Subcutaneous abdominal adipose tissue (tissue), 5 donors: ENCODE results near the gene NREP.

Source experiments
- H3K27ac ChIP-seq: one replicate; pipeline ENCODE4 v1.7.0; 2013; ENCODE audit warnings: low read depth, mild to moderate bottlenecking, inconsistent platforms, low read length, moderate library complexity
- H3K27me3 ChIP-seq, 5 donors: one replicate each; pipeline ENCODE4 v1.7.0; 2013; ENCODE audit warnings: low read length in 5 of 5, inconsistent platforms in 1 of 5; ENCODE audit not compliant: control insufficient read depth in 5 of 5, insufficient read depth in 4 of 5
- H3K36me3 ChIP-seq, 5 donors: one replicate each; pipeline ENCODE4 v1.7.0; 2013; ENCODE audit warnings: low read length in 5 of 5; ENCODE audit not compliant: control insufficient read depth in 5 of 5, insufficient read depth in 5 of 5
- H3K4me1 ChIP-seq, 5 donors: one replicate each; pipeline ENCODE4 v1.7.0; 2013; ENCODE audit warnings: low read length in 5 of 5, mild to moderate bottlenecking in 3 of 5, moderate library complexity in 1 of 5; ENCODE audit not compliant: control insufficient read depth in 5 of 5, insufficient read depth in 5 of 5
- H3K4me3 ChIP-seq, 5 donors: one replicate each; pipeline ENCODE4 v1.7.0; 2013; ENCODE audit warnings: low read length in 5 of 5, low read depth in 1 of 5
- H3K9ac ChIP-seq, 5 donors: one replicate each; pipeline ENCODE4 v1.7.0; 2013; ENCODE audit warnings: low read length in 5 of 5, mild to moderate bottlenecking in 4 of 5, moderate library complexity in 3 of 5
- H3K9me3 ChIP-seq, 5 donors: one replicate each; pipeline ENCODE4 v1.7.0; 2013; ENCODE audit warnings: low read length in 5 of 5; ENCODE audit not compliant: control insufficient read depth in 5 of 5
- donor health status: healthy.
- donor health status: healthy.
- donor health status: healthy.
- donor health status: healthy.
- donor health status: healthy.

Gene NREP

DNA sequence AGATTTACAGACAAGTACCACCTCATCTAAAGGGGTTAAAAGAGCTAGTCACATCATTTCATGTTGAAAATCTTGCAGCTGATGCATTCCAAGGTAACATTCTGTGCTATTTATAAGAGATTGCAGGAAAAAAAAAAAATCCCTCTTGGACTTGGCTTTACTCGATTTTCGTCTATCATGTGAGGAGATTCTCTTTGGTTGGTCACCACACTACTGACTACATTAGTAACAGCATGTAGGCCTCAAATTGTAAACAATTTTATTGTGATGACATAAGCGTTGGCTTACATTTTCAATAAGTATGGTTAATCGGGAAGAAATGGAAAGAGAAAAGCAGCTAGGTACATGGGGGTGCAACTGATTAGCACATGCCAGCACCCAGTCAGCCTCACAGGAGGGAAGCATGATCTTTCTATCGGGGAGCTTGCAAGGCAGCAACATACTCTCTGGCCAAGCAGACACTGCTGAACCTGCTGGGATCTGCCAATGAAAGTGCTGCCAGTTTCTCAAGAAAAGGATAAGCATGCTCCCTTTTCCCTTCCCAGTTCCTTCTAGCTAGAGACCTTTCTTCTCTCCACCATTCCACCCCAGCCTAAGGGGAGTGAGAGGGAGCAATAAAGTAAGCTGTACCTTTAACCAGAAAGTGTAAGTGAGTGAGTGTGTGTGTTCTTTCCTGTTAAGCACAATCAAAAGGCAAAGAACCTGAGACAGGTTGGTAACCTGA, 7.5 kb downstream of the NREP start:
- no peak overlapping the region for H3K27ac ChIP-seq
- no peaks in the 10 kb centered on the region for H3K9me3 ChIP-seq
- no peaks in the 10 kb centered on the region for H3K27me3 ChIP-seq
- H3K36me3 ChIP-seq = peaks cover 0 to 4% (median 0%) of the 10 kb centered on the region in 5 donors
- H3K4me1 ChIP-seq = no peaks in the 10 kb centered on the region
- H3K4me3 ChIP-seq = no peak overlapping the region
- H3K9ac ChIP-seq = no peak overlapping the region

DNA sequence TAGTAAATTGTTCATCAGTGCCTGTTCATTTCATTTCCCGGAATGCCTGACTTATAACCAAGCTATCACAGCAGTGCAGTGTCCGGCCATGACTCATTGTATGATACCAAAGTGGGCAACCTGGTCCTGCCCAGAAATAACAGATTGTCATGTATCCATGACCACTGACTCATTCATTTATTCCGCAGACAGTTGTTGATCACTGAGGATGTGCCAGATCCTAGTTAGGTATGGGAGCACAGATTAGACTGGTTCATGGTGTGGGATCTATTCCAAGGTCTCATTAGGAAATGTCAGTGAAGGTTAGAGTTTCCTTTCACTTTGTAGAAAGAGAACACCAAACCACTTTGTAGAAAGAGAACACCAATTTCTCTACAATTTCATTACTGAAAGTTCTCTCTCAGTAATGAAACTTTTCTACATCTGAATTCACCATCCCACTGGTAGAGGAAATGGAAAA, 8.7 kb downstream of the NREP start:
- H3K4me3 ChIP-seq = no peak overlapping the region
- no peak overlapping the region for H3K9ac ChIP-seq
- peaks cover 0 to 4% (median 0%) of the 10 kb centered on the region in 5 donors for H3K4me1 ChIP-seq
- no peaks in the 10 kb centered on the region for H3K27me3 ChIP-seq
- no peak overlapping the region for H3K27ac ChIP-seq
- H3K9me3 ChIP-seq = no peaks in the 10 kb centered on the region
- peaks cover 0 to 4% (median 0%) of the 10 kb centered on the region in 5 donors for H3K36me3 ChIP-seq

DNA sequence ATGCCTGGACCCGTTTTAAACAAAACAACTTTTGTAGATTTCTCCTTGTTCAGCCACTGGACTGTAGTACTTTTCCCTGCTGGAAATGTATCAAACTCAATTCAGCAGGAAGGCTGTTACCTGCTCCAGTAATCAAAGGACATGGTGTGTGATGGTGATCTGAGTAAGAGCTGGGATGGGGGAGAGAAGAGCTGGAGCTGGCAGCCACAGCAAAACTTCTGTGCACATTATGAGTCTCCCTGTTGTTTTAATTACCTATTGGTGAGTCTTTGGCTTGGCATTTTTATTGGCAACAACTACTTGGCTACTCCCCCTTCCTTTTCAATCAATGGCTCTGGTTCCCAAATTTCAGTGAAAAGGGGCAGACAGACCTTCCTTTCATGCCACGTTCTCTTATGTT, 9.7 kb downstream of the NREP start:
- Histone ChIP-seq H3K27ac (no peak overlapping the region), H3K9ac (no peak overlapping the region), H3K4me1 (peaks cover 0 to 10% (median 8%) of the 10 kb centered on the region in 5 donors), H3K27me3 (no peaks in the 10 kb centered on the region), H3K4me3 (no peak overlapping the region), H3K36me3 (peaks cover 0 to 4% (median 0%) of the 10 kb centered on the region in 5 donors), H3K9me3 (no peaks in the 10 kb centered on the region)

DNA sequence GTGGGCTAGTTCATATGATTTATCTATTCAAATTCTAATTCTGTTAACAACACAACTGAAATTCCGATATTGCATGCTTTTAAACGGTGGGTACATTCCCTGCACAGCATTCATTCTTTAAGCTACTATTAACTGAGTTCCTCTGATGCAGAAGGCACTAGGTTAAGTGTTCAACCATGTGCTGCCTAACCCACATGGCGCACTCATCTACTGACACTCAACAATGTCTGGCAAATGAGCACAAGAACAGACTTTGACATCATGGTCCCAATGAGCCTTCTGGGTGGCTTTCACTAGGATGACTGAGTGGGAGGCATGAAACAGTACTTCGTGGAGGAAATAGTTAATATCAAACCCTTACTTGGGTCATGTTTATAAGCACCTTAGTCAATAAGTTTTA, 10.2 kb downstream of the NREP start:
- H3K9me3 ChIP-seq = no peaks in the 10 kb centered on the region
- H3K4me3 ChIP-seq = no peak overlapping the region
- H3K36me3 ChIP-seq = peaks cover 0 to 4% (median 0%) of the 10 kb centered on the region in 5 donors
- peaks cover 0 to 13% (median 12%) of the 10 kb centered on the region in 5 donors for H3K4me1 ChIP-seq
- H3K27me3 ChIP-seq = no peaks in the 10 kb centered on the region
- no peak overlapping the region for H3K9ac ChIP-seq
- no peak overlapping the region for H3K27ac ChIP-seq

DNA sequence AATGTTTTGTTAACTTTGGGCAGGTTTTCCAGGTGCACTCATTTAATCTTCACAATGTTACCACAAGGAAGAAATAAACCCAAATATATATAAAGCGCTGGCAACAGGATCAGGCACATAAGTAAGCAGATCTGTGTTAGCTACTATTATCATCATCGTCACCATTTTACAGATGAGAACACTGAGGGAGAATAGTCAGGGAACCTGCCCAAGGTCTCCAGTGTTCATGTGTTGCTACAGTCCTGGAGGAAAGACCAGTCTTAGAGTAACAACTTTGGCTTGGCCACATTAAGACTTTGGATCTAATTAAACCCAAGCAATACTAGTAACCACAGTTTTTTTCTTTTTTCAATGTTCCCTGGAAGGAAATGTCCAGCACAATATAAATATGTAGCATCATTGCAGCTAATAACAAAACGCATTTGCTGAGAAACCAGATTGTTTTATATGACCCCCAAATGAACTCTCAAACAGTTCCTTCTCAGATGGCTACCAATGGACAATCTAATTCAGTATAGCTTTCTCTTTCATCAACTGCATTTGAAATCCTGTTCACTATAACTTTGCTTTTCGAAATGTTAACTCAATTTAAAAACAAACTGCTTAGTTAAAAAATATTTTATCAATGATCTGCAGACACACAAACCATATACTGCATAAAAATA, 11.8 kb downstream of the NREP start:
- Histone ChIP-seq H3K4me1 (peaks cover 0 to 17% (median 12%) of the 10 kb centered on the region in 5 donors), H3K27ac (no peak overlapping the region), H3K36me3 (no peaks in the 10 kb centered on the region), H3K4me3 (no peak overlapping the region), H3K27me3 (no peaks in the 10 kb centered on the region), H3K9ac (no peak overlapping the region), H3K9me3 (no peaks in the 10 kb centered on the region)

DNA sequence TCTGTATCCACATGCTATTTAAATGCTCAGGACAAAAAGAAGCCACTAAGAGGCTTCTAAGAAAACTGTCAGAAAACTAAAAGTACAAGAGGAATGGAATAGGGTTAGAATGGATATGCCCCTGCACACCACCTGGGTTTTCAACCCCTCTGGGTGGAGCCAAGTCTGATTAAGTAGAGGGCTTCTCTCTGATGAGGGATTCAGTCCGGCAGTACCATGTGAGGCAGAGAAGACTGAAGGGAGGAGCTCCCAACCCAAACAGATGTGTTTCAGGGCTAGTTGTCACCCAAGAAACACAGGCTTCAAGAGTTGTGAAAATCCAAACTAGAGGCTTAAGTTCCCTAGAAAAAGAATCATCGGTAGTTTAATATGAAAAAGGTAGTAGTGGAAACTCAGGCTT, 12.5 kb downstream of the NREP start:
- Histone ChIP-seq H3K27ac (no peak overlapping the region), H3K9ac (no peak overlapping the region), H3K9me3 (no peaks in the 10 kb centered on the region), H3K4me1 (peaks cover 0 to 17% (median 12%) of the 10 kb centered on the region in 5 donors), H3K27me3 (no peaks in the 10 kb centered on the region), H3K36me3 (no peaks in the 10 kb centered on the region), H3K4me3 (no peak overlapping the region)

DNA sequence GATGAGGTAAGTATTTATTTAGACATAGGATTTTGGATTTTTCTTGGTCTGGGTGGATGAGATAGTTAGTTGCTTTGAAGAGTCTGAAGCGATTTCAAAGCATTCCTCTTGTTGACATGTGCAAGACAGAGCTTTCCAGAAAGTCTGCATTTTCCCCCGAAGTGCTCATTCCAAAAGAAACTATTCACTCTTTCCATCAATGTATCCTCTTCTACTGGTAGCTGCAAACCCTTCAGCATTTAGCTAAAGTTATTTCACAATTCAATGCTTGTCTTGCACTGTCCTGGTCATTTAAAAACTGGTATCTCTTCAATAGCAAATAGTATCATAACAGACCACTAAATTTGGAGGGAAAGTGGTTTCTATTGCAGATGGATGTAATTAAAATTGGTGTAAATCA, 13.0 kb downstream of the NREP start:
- Histone ChIP-seq H3K9ac (no peak overlapping the region), H3K36me3 (no peaks in the 10 kb centered on the region), H3K9me3 (no peaks in the 10 kb centered on the region), H3K27ac (no peak overlapping the region), H3K4me1 (peaks cover 0 to 17% (median 12%) of the 10 kb centered on the region in 5 donors), H3K4me3 (no peak overlapping the region), H3K27me3 (no peaks in the 10 kb centered on the region)

DNA sequence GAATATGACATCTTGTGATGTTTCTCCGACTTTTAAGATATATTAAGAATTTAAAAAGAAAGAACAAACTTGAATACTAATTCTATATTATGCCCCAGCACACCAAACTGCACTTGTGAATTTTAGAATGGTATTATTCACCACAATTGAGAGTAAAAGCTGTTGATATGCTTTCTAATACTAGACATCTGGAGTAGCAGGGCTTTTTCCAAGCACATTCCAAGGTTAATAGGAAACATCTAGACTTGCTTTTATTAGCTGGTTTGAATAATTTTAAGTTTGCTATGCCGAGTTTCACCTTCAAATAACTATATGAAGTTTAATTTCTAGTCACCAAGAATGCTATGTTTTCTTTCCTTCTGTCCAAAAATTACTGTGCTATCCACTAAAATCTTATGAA, 13.5 kb downstream of the NREP start:
- Histone ChIP-seq H3K27me3 (no peaks in the 10 kb centered on the region), H3K9ac (no peak overlapping the region), H3K4me1 (peaks cover 0 to 17% (median 12%) of the 10 kb centered on the region in 5 donors), H3K4me3 (no peak overlapping the region), H3K36me3 (no peaks in the 10 kb centered on the region), H3K27ac (no peak overlapping the region), H3K9me3 (no peaks in the 10 kb centered on the region)

DNA sequence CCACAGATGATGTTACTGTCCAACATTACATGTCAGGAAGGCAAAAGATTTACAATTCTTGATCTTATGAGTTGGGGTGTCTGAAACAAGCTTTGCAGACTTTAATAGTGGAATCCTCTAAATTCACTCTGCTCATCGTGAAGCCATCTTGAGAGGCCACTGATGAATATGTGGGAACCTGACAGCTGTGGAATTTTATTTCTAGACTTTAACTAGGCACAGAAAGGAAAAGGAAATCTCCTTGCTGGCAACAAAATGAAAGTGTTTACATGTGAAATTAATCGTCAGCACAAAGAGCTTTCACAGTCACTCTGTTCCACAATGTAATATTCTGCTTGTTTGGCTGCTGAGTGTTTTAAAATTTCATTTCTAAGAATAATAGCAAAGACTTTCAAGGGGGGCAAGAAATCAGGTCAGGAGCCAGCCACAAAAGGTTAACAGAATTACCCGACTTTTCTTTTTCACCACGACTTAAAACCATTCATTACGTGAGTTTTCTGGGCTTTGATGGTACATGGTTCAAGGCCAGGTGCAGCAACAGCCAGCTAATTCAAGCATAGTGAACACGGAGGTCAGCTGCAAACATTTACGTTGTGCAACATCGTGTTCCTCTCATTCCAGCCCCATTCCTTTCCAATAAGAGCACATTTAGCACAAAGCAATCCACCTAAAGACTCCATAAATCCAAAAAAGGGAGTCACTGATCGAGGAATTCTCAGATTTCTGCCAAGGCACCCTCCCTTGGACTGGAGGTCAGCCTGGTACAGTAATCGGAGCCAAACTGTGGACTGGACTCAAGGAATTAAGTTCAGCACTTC, 14.6 kb downstream of the NREP start:
- no peaks in the 10 kb centered on the region for H3K9me3 ChIP-seq
- peaks cover 0 to 17% (median 12%) of the 10 kb centered on the region in 5 donors for H3K4me1 ChIP-seq
- H3K27ac ChIP-seq = no peak overlapping the region
- H3K4me3 ChIP-seq = peak overlapping the region in 4 of 5 donors; percentile 1 to 45 (median 26)
- no peaks in the 10 kb centered on the region for H3K27me3 ChIP-seq
- H3K9ac ChIP-seq = peak overlapping the region in 2 of 5 donors; percentile 1 to 12
- H3K36me3 ChIP-seq = no peaks in the 10 kb centered on the region

DNA sequence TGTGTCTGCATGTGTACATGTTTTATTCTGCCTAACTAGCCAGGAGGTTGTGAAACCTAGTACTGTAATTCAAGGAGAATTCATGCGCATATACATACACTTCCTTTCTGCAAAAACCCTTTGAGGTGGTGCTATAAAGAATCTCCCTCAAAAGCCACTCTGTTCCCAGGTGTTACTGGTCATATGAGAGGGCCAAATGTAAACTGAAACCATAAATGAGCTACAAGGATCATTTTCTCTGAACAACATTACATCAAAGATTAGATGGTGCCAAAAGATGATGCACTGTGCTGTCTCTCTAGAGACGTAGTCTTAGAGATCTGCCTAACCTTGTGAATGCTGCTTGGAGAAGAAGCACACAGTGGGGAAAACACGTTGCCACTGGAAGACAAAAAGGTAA, 15.7 kb downstream of the NREP start:
- H3K36me3 ChIP-seq = no peaks in the 10 kb centered on the region
- no peak overlapping the region for H3K4me3 ChIP-seq
- H3K4me1 ChIP-seq = peaks cover 0 to 17% (median 12%) of the 10 kb centered on the region in 5 donors
- H3K9me3 ChIP-seq = no peaks in the 10 kb centered on the region
- H3K9ac ChIP-seq = no peak overlapping the region
- H3K27ac ChIP-seq = no peak overlapping the region
- H3K27me3 ChIP-seq = no peaks in the 10 kb centered on the region
